IPS-NIHi11 (cell line): ENCODE results near the gene KBTBD7.

ENCODE experiments used
- DNase-seq: peaks from one replicate; pipeline ENCODE4 v3.0.0; 2012; ENCODE audit warnings: mixed read lengths, low spot score

KBTBD7 gene, protein sequence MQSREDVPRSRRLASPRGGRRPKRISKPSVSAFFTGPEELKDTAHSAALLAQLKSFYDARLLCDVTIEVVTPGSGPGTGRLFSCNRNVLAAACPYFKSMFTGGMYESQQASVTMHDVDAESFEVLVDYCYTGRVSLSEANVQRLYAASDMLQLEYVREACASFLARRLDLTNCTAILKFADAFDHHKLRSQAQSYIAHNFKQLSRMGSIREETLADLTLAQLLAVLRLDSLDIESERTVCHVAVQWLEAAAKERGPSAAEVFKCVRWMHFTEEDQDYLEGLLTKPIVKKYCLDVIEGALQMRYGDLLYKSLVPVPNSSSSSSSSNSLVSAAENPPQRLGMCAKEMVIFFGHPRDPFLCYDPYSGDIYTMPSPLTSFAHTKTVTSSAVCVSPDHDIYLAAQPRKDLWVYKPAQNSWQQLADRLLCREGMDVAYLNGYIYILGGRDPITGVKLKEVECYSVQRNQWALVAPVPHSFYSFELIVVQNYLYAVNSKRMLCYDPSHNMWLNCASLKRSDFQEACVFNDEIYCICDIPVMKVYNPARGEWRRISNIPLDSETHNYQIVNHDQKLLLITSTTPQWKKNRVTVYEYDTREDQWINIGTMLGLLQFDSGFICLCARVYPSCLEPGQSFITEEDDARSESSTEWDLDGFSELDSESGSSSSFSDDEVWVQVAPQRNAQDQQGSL

DNA sequence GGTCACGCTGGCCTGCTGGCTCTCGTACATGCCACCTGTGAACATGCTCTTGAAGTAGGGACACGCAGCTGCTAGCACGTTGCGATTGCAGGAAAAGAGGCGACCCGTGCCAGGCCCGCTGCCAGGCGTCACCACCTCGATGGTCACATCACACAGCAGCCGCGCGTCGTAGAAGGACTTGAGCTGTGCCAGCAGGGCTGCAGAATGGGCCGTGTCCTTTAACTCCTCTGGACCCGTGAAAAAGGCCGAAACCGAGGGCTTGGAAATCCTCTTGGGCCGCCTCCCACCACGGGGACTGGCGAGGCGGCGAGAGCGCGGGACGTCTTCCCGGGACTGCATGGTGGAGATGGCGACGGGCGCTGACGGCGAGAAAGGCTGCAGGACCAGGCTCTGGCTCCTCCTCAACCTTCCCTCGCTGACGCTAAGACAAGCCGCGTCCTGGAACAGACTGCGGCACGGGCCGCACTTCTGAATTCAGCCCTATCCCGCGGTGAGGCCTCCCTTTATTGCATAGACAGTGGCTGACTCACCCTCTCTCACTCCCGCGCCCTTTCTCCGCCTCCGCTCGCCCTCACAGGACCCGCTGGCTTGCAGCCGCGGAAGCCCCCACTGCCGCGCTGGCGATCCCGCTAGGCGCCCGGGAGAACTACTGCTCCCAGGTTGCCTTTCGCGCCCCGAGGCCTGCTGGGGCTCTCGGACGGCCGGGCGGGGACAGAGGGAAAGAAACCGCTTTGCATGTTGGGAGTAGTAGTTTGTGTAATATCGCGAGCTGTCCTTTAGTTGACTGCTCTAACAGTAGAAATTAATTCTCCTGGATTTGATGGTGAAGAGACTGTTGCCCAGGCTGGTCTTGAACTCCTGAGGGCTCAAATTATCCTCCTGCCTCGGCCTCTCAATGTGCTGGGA, at the start of gene KBTBD7:
Gene KBTBD7, minus strand, starts transcription at position 651 of the 906 bp plus-strand sequence. Its CDS starts 312 bp downstream, at position 339.
- peak; percentile 92 for DNase-seq

GRCh38 chr13:41241626-41242025, 47.3 kb upstream of the KBTBD7 start:
- no peak for DNase-seq

GRCh38 chr13:41236369-41236768, 42.0 kb upstream of the KBTBD7 start:
- no peak for DNase-seq

DNA sequence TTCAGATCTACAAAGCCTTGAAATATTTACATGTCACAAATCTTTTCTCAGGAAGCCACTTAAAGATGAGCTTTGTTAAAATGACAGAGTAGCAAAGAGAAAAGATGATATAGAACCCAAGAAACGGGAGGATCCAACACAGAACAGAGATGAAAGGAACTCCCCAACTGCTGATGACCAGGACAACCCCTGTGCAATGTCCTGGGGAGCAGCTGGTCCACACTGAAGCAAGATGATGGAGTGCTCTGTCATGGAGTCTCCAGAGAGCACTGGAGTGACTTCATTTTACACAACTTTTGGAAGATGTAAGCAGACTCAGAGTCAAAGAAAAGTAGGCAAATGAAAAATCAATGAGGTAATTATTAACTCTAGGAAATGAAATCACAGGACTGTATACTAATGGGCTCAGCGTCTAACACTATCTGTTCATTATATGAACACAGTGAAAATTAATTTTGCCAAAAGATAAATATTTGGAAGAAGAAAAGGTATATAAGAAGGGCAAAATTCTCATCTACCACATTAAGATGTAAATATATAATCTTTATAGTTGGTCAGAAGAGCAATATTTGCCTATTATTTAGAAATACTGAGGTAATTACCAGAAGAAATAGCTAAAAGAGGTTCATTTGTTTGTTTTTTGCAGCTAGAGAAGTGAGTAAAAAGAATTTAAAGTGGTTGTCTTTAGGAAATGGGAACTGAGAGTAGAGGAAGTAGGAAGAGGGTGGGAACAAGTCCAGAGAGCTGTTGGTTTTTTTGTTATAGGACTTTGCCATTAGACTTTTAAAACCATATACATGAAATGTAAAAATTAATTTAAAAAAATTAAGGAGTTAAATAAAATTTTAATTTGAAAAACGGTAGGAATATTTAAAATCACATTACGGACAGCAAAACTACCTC, 38.5 kb upstream of the KBTBD7 start:
- DNase-seq: no peak

GRCh38 chr13:41231786-41232185, 37.4 kb upstream of the KBTBD7 start:
- peak; percentile 21 for DNase-seq

GRCh38 chr13:41231025-41231677, 36.8 kb upstream of the KBTBD7 start:
- no peak for DNase-seq

DNA sequence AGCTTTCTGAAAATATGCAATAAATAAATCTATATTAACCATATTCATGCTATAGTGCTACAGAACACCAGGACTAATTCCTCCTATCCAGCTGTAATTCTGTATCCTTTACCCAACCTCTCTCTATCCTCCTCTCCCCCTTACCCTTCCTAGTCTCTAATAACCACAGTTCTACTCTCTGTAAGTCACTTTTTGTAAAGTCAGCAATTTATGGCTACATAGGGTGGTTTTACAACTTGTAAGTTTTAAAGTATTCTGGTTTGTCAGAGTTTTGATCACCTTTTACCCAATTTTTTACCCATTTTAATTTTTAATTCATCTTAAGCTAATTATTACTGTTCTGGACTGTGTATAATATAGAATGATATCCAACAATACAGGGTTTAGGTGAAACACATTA, 35.0 kb upstream of the KBTBD7 start:
- DNase-seq: no peak

DNA sequence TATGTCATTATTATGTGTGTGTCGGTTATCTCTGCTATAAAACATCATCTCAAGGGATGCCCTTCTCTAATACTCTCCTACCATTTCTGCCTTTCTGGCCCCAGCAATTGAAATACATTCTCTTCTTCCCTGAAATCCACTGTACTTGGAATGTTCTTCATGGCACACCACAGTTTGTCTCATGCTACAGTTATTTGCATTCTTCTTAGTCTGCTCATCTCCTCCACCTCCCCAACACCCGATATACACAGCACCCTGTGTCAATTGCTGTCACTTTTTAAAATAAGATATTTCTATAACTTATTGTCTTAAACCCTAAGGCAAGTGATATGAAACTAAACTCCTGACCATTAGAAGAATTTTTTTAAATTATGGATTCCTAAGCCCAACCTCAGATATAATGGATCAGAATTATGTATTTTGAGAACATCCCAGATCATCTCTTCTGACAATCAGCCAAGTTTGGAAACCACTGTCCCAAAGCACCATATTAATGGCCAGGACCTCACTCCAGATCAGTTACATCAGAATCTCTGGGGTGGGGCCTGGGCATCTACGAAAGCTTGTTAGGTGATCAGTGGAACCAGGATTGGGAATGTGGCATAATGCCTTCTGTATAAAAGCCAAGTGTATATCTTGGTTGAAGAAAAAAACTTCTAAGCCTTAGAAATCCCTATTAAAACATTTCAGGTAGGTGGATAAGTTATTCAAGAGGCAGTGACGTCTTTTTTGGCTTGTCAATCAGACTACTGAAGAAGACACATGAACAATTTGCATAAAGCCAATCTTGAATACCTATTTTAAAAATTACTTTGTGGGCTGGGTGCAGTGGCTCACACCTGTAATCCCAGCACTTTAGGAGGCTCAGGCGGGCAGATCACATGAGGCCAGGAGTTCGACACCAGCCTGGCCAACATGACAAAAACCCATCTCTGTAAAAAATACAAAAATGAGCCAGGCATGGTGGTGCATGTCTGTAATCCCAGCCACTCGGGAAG, 30.0 kb upstream of the KBTBD7 start:
- DNase-seq: no peak

DNA sequence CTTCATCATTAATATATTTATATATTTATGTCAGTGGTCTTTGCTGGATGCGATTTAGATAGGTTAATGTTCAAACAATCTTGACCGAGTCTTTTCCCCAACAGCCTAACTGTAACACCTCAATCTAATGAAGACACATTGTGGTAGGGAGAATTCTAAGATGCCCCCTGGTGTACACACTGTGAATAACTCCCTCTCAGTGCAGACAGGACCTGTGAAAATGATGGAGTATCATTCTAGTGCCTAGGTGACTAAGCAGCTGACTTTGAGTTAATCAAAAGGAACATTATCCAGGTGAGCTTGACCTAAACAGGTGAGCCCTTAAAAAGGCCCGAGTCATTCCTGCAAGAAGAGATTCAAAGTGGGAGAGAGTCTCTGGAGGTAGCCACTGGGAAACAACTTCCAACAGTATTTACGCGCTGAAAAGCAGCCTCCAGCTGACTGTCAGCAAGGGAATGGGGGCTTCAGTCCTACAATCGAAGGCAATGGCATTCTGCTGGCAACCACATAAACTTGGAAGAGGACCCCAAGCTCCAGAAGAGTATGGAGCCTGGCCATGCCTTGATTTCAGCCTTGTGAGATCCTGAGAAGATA, 28.0 kb upstream of the KBTBD7 start:
- DNase-seq: peak; percentile 73

DNA sequence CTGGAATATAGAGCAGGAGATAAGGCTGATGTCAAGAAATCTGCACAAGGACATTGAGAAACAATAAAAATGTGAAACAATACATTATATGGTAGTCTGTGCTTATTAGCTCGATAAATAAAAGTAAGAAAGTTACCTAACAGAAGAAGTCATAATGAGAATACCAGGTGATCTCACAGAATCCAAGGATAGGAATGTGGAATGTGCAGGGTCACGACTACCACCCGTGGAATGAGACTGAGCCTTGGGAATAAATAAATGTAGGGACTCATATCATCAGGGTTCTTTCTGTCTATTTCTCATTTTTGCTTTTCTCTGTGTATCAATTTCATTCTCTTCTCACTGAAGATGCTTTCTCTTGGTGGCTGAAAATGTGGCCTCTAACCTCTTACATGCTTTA, 26.0 kb upstream of the KBTBD7 start:
- DNase-seq: no peak

GRCh38 chr13:41216160-41216559, 21.8 kb upstream of the KBTBD7 start:
- no peak for DNase-seq

GRCh38 chr13:41213919-41214318, 19.6 kb upstream of the KBTBD7 start:
- no peak for DNase-seq

GRCh38 chr13:41213316-41213715, 18.9 kb upstream of the KBTBD7 start:
- DNase-seq: no peak

DNA sequence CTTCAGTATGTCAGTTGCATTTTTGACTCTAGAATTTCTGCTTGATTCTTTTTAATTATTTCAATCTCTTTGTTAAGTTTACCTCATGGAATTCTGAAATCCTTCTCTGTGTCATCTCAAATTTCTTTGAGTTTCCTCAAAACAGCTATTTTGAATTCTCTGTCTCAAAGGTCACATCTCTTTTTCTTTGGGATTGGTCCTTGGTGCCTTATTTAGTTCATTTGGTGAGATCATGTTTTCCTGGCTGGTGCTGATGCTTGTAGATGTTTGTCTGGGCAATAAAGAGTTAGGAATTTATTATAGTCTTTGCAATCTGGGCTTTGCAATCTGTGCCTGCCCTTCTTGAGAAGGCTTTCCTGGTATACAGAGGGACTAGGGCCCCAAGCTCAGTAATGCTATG, 18.5 kb upstream of the KBTBD7 start:
- no peak for DNase-seq

DNA sequence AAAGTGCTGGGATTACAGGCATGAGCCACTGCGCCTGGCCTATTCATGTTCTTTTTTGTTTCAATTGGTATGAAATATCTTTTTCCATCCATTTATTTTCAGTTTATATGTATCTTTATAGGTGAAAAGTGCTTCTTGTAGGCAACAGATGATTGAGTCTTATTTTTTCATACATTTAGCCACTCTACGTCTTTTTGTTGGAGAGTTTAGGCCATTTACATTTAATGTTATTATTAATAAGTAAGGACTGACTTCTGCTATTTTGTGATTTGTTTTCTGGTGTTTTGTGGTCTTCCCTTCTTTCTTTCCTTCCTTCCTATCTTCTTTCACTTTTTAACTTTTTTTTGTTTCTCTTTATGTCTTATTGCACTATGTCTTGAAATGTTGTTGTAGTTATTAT, 16.7 kb upstream of the KBTBD7 start:
- no peak for DNase-seq

DNA sequence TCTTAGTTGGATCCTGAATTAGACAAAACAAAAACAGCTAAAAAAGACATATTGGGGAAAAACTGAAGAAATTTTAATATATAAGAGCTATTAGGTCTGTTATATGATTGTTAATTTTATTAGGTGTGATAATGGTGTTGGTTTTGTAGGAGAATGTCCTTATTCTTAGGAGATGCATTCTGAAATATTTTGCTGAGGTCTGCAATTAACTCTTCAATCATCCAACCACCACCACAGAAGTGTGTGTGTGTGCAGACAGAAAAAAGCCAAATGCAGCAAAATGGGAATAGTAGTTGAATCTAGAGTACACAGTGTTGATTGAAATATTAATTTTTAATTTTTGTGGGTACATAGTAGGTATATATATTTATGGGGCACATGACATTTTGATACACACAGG, 12.1 kb upstream of the KBTBD7 start:
- DNase-seq: no peak

DNA sequence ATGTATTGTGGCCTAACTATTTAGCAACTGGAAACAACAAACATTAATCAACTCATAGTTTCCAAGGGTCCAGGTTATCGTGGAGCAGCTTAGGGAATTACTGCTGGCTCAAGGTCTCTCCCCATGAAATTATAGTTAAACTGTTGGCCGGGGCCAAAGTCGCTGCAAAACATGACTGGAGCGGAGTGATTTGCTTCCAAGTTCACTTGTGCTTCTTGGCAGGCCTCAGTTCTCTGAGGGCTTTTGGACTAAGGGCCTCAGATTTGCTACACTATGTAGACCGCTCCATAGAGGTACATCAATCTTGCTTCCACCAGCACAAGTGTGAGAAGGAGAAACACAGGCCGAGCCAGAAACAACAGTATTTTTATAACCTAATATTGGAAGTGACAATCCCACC, 9.4 kb upstream of the KBTBD7 start:
- no peak for DNase-seq

DNA sequence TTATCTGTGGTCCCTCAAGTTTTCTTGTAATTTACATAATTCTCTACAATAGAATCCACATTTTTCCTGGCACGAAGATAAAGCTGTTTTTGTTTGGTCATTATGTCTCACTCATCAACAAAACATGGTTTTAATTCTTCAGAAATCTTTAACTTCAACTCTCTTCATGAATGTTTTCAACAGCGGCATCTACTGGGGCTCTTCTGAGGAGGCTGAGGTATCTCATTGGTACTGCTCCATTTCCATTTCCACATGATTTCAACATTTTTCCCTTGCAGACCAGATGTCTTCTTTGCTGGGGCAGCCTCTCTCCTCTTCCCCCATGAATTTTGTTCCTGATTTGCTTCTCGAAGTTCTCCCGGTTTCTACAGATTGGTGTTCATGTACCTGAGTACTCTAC, 5.8 kb upstream of the KBTBD7 start:
- no peak for DNase-seq

DNA sequence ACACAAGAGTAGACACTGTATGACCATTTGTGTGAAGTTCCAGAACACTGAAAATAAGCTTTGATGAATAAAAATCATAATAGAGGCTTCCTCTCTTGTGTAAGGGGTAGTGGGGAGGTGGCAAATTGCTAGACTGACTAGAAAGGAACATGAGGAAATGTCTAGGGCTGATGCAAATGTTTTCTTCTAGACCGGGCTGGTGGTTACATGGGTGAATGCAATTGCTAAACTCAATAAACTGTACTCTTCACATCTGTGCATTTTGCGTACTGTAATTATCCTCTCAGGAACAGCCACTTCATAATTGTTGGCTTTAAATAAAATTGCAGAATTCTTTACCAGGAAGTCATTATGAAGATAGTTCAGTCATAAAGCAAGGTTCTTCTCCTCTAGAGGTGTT, 5.2 kb upstream of the KBTBD7 start:
- DNase-seq: no peak
